ENCODE measurements around the gene RPUSD2.

RPUSD2 gene

GRCh38 chr15:40603935-40604334 is 34.8 kb downstream of the RPUSD2 start:
- Histone ChIP-seq H3K9ac (ENCODE audit: low read depth in 1 of 2, low read length in 2 of 2) (no peak overlapping the region), H3K4me1 (ENCODE audit: control insufficient read depth in 2 of 2, insufficient read depth in 2 of 2, low read length in 2 of 2) (no peaks in the 10 kb centered on the region), H3K9me3 (ENCODE audit: control insufficient read depth in 2 of 2, low read length in 2 of 2) (no peaks in the 10 kb centered on the region), H3K36me3 (ENCODE audit: control insufficient read depth in 2 of 2, insufficient read depth in 2 of 2, low read length in 2 of 2) (no peaks in the 10 kb centered on the region), H3K27me3 (ENCODE audit: control insufficient read depth in 2 of 2, insufficient read depth in 2 of 2, low read length in 2 of 2) (no peaks in the 10 kb centered on the region), H3K27ac (ENCODE audit: low read depth in 2 of 2, low read length in 2 of 2) (no peak overlapping the region), H3K4me3 (ENCODE audit: low read length in 2 of 2) (no peak overlapping the region)

- H3K4me1 ChIP-seq (ENCODE audit: control insufficient read depth in 2 of 2, insufficient read depth in 2 of 2, low read length in 2 of 2), result no peaks in the 10 kb centered on the region
- no peak overlapping the region for H3K27ac ChIP-seq (ENCODE audit: low read depth in 2 of 2, low read length in 2 of 2)
- H3K9me3 ChIP-seq (ENCODE audit: control insufficient read depth in 2 of 2, low read length in 2 of 2), result no peaks in the 10 kb centered on the region
- H3K9ac ChIP-seq (ENCODE audit: low read depth in 1 of 2, low read length in 2 of 2), result no peak overlapping the region
- no peak overlapping the region for H3K4me3 ChIP-seq (ENCODE audit: low read length in 2 of 2)
- no peaks in the 10 kb centered on the region for H3K27me3 ChIP-seq (ENCODE audit: control insufficient read depth in 2 of 2, insufficient read depth in 2 of 2, low read length in 2 of 2)
- H3K36me3 ChIP-seq (ENCODE audit: control insufficient read depth in 2 of 2, insufficient read depth in 2 of 2, low read length in 2 of 2), result no peaks in the 10 kb centered on the region
Measured at GRCh38 chr15:40613080-40613479, 44.0 kb downstream of the RPUSD2 start.

- H3K4me3 ChIP-seq (ENCODE audit: low read length in 2 of 2), result no peak overlapping the region
- no peak overlapping the region for H3K27ac ChIP-seq (ENCODE audit: low read depth in 2 of 2, low read length in 2 of 2)
- no peaks in the 10 kb centered on the region for H3K4me1 ChIP-seq (ENCODE audit: control insufficient read depth in 2 of 2, insufficient read depth in 2 of 2, low read length in 2 of 2)
- no peaks in the 10 kb centered on the region for H3K27me3 ChIP-seq (ENCODE audit: control insufficient read depth in 2 of 2, insufficient read depth in 2 of 2, low read length in 2 of 2)
- H3K36me3 ChIP-seq (ENCODE audit: control insufficient read depth in 2 of 2, insufficient read depth in 2 of 2, low read length in 2 of 2), result no peaks in the 10 kb centered on the region
- H3K9me3 ChIP-seq (ENCODE audit: control insufficient read depth in 2 of 2, low read length in 2 of 2), result no peaks in the 10 kb centered on the region
- H3K9ac ChIP-seq (ENCODE audit: low read depth in 1 of 2, low read length in 2 of 2), result no peak overlapping the region
Measured at GRCh38 chr15:40618023-40618422, 48.9 kb downstream of the RPUSD2 start.

- no peaks in the 10 kb centered on the region for H3K4me1 ChIP-seq (ENCODE audit: control insufficient read depth in 2 of 2, insufficient read depth in 2 of 2, low read length in 2 of 2)
- H3K9me3 ChIP-seq (ENCODE audit: control insufficient read depth in 2 of 2, low read length in 2 of 2), result no peaks in the 10 kb centered on the region
- H3K4me3 ChIP-seq (ENCODE audit: low read length in 2 of 2), result no peak overlapping the region
- H3K36me3 ChIP-seq (ENCODE audit: control insufficient read depth in 2 of 2, insufficient read depth in 2 of 2, low read length in 2 of 2), result no peaks in the 10 kb centered on the region
- no peak overlapping the region for H3K9ac ChIP-seq (ENCODE audit: low read depth in 1 of 2, low read length in 2 of 2)
- H3K27ac ChIP-seq (ENCODE audit: low read depth in 2 of 2, low read length in 2 of 2), result no peak overlapping the region
- no peaks in the 10 kb centered on the region for H3K27me3 ChIP-seq (ENCODE audit: control insufficient read depth in 2 of 2, insufficient read depth in 2 of 2, low read length in 2 of 2)
Measured at GRCh38 chr15:40618906-40619305, 49.8 kb downstream of the RPUSD2 start.

GRCh38 chr15:40623361-40623760 is 54.3 kb downstream of the RPUSD2 start:
- Histone ChIP-seq H3K27me3 (ENCODE audit: control insufficient read depth in 2 of 2, insufficient read depth in 2 of 2, low read length in 2 of 2) (no peaks in the 10 kb centered on the region), H3K4me1 (ENCODE audit: control insufficient read depth in 2 of 2, insufficient read depth in 2 of 2, low read length in 2 of 2) (no peaks in the 10 kb centered on the region), H3K36me3 (ENCODE audit: control insufficient read depth in 2 of 2, insufficient read depth in 2 of 2, low read length in 2 of 2) (no peaks in the 10 kb centered on the region), H3K27ac (ENCODE audit: low read depth in 2 of 2, low read length in 2 of 2) (no peak overlapping the region), H3K9me3 (ENCODE audit: control insufficient read depth in 2 of 2, low read length in 2 of 2) (no peaks in the 10 kb centered on the region), H3K4me3 (ENCODE audit: low read length in 2 of 2) (no peak overlapping the region), H3K9ac (ENCODE audit: low read depth in 1 of 2, low read length in 2 of 2) (no peak overlapping the region)
